GM12875 (cell line): ENCODE measurements around the gene COL5A1.

Experiments
- H3K4me3 ChIP-seq: one replicate; pipeline ENCODE4 v1.5.1; 2011; ENCODE audit warnings: low read depth, low read length, control low read depth
- TF ChIP-seq, protein P1 (sequence below): IDR thresholded peaks from 2 replicates; pipeline ENCODE4 v1.5.1; 2011; ENCODE audit warnings: low read depth, mild to moderate bottlenecking, control low read depth, inconsistent platforms, low read length, moderate library complexity, borderline replicate concordance; ENCODE audit not compliant: insufficient read depth

Gene COL5A1

GRCh38 chr9:134597041-134597913 lies 44.3 kb upstream of the COL5A1 start:
- TF ChIP-seq, protein P1, sequence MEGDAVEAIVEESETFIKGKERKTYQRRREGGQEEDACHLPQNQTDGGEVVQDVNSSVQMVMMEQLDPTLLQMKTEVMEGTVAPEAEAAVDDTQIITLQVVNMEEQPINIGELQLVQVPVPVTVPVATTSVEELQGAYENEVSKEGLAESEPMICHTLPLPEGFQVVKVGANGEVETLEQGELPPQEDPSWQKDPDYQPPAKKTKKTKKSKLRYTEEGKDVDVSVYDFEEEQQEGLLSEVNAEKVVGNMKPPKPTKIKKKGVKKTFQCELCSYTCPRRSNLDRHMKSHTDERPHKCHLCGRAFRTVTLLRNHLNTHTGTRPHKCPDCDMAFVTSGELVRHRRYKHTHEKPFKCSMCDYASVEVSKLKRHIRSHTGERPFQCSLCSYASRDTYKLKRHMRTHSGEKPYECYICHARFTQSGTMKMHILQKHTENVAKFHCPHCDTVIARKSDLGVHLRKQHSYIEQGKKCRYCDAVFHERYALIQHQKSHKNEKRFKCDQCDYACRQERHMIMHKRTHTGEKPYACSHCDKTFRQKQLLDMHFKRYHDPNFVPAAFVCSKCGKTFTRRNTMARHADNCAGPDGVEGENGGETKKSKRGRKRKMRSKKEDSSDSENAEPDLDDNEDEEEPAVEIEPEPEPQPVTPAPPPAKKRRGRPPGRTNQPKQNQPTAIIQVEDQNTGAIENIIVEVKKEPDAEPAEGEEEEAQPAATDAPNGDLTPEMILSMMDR, result no peak
- H3K4me3 ChIP-seq, result no peak overlapping the region

GRCh38 chr9:134597957-134598883 lies 43.4 kb upstream of the COL5A1 start:
- no peak overlapping the region for H3K4me3 ChIP-seq
- TF ChIP-seq, protein P1, result no peak

DNA sequence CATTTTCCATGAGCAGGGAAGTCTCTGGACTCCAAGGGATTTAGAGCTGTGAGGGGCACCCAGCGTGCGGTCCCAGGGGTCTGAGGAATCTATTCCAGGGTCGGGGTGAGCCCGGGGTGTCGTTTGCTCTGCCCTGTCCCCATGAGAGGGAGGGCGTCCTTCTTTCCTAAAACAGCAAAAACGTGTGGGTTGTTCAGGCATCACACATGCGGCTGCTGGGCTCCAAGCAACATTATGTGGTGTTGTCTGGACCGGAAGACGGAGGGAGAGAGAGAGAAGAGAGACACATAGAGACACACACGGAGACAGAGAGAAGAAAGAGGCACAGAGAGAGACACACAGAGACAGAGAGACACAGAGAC lies 42.7 kb upstream of the COL5A1 start:
- no peak overlapping the region for H3K4me3 ChIP-seq
- TF ChIP-seq, protein P1, result no peak

DNA sequence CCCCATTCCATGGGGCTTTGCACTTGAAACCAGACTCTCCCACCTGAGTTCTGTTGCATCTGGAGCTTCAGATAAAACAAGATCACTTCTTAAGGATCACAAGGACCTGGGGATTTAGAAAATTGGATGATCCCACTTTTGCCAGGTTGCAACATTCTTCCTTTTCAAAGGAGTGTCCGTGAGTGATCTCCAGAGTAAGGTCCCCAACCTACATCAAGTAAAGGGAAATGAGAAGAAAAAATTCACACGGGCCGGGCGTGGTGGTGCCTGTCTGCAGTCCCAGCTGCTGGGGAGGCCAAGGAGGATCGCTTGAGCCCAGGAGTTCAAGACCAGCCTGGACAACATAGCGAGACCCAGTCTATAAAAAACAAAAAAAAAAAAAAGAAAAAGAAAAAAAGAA lies 41.2 kb upstream of the COL5A1 start:
- H3K4me3 ChIP-seq, result no peak overlapping the region
- TF ChIP-seq, protein P1, result no peak

DNA sequence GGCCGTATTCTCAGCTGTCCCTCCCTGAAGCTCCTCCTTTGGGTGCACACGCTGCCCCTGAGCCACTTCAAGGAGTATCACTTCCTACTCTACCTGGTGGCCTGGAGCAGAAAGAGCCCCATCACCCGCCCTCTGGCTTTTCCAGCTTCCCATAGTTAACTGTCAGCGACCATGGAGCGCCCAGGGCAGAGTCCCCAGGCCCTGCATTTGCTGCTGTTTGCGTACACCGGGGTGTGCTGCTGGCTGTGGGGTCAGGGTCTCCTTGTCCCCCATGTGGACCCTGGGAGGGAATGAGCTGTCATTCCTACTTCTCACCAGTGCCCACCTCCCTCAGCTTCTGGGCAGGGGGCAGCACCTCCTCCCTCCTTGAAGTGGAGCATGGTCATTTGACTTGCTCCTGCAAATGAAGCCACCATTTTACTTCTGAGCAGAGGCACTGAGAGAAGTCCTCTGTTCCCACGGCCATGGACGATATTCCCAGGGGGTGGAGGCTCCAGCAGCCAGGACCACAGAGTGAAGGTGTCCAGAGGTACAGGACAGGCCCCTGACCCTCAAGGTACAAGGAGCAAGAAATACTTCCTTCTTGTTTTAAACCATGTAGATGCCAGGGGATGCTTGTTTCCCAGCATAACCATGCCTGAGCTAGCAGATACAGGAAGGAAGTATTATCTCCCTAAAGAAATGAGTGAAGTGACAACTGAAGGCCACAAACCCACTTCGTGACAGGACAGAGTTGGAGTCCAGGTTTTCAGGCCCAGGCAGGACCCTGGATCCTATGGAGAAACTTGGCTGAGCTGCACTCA lies 40.6 kb upstream of the COL5A1 start:
- TF ChIP-seq, protein P1, result no peak

DNA sequence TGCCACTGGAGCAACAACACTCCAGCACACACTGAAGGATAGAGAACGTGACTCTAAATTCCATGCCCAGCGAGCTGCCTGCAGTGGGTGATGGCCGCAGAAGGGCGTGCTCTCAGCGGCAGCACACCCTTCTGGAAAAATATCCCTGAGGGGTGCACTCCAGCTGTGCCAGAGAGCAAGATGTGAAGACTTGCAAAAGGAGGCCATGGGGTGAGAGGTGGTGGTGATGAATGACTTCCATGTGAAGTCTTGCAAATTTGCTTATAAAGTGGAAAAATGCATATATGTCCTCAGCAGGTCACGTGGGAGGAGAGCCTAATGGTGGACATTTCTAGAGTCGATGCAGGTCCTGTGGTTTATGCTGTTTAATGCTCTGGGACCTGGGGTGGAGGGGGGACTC lies 39.8 kb upstream of the COL5A1 start:
- TF ChIP-seq, protein P1, result no peak
- no peak overlapping the region for H3K4me3 ChIP-seq

More for the DNA sequence above, 40.6 kb upstream of the COL5A1 start:
- no peak overlapping the region for H3K4me3 ChIP-seq
